HEK293 (cell line): ENCODE results near the gene AXIN1.

Experiments used
- BCL11A ChIP-seq: fragments of 450-650 bp; formaldehyde crosslinking; IDR thresholded peaks from 2 replicates; pipeline ENCODE4 v1.5.1; 2016; ENCODE audit warnings: low read depth, missing biosample characterization, missing genetic modification characterization
- GLIS1 ChIP-seq: fragments of 450-650 bp; formaldehyde crosslinking; IDR thresholded peaks from 2 replicates; pipeline ENCODE4 v1.5.1; 2016; ENCODE audit warnings: missing biosample characterization, missing genetic modification characterization
- IKZF3 ChIP-seq: fragments of 450-650 bp; IDR thresholded peaks from 2 replicates; pipeline ENCODE4 v1.5.0; 2018; ENCODE audit warnings: missing biosample characterization, mild to moderate bottlenecking, missing genetic modification characterization, moderate library complexity
- KLF16 ChIP-seq: fragments of 450-650 bp; formaldehyde crosslinking; IDR thresholded peaks from 2 replicates; pipeline ENCODE4 v1.5.1; 2017; ENCODE audit warnings: missing biosample characterization, missing genetic modification characterization
- KLF7 ChIP-seq: fragments of 450-650 bp; formaldehyde crosslinking; IDR thresholded peaks from 2 replicates; pipeline ENCODE4 v1.5.1; 2016; ENCODE audit warnings: missing biosample characterization, missing genetic modification characterization, borderline replicate concordance
- OSR2 ChIP-seq: fragments of 450-650 bp; formaldehyde crosslinking; IDR thresholded peaks from 2 replicates; pipeline ENCODE4 v1.5.1; 2016; ENCODE audit warnings: missing biosample characterization, missing genetic modification characterization
- PRDM1 ChIP-seq: fragments of 450-650 bp; formaldehyde crosslinking; IDR thresholded peaks from 2 replicates; pipeline ENCODE4; 2016; ENCODE audit warnings: missing biosample characterization, missing genetic modification characterization
- SP7 ChIP-seq: fragments of 450-650 bp; formaldehyde crosslinking; IDR thresholded peaks from 2 replicates; pipeline ENCODE4 v1.5.1; 2016; ENCODE audit warnings: missing biosample characterization, missing genetic modification characterization
- TRIM28 ChIP-seq: IDR thresholded peaks from 2 replicates; pipeline ENCODE4 v1.6.1; 2011; ENCODE audit warnings: low read length, control low read depth, borderline replicate concordance
- ZBTB8A ChIP-seq: fragments of 450-650 bp; formaldehyde crosslinking; IDR thresholded peaks from 2 replicates; pipeline ENCODE4 v1.5.1; 2016; ENCODE audit warnings: missing biosample characterization, missing genetic modification characterization
- ZFHX2 ChIP-seq: fragments of 450-650 bp; formaldehyde crosslinking; conservative IDR thresholded peaks from 2 replicates; pipeline ENCODE4 v1.5.1; 2016; ENCODE audit warnings: missing biosample characterization, missing genetic modification characterization
- ZFP3 ChIP-seq: fragments of 450-650 bp; formaldehyde crosslinking; IDR thresholded peaks from 2 replicates; pipeline ENCODE4 v1.5.1; 2016; ENCODE audit warnings: low read depth, missing biosample characterization, missing genetic modification characterization
- ZNF155 ChIP-seq: fragments of 450-650 bp; formaldehyde crosslinking; IDR thresholded peaks from 2 replicates; pipeline ENCODE4 v1.5.1; 2016; ENCODE audit warnings: missing biosample characterization, missing genetic modification characterization
- ZNF169 ChIP-seq: fragments of 450-650 bp; formaldehyde crosslinking; IDR thresholded peaks from 2 replicates; pipeline ENCODE4 v1.5.1; 2016; ENCODE audit warnings: missing biosample characterization, missing genetic modification characterization
- ZNF202 ChIP-seq: fragments of 450-650 bp; formaldehyde crosslinking; IDR thresholded peaks from 2 replicates; pipeline ENCODE4 v1.5.1; 2016; ENCODE audit warnings: missing biosample characterization, missing genetic modification characterization, borderline replicate concordance
- ZNF404 ChIP-seq: fragments of 450-650 bp; formaldehyde crosslinking; IDR thresholded peaks from 2 replicates; pipeline ENCODE4 v1.5.1; 2017; ENCODE audit warnings: missing biosample characterization, missing genetic modification characterization
- ZNF473 ChIP-seq: fragments of 450-650 bp; formaldehyde crosslinking; IDR thresholded peaks from 2 replicates; pipeline ENCODE4 v1.5.1; 2017; ENCODE audit warnings: missing biosample characterization, missing genetic modification characterization
- ZNF514 ChIP-seq: fragments of 450-650 bp; formaldehyde crosslinking; IDR thresholded peaks from 2 replicates; pipeline ENCODE4 v1.5.1; 2016; ENCODE audit warnings: missing biosample characterization, missing genetic modification characterization
- ZNF529 ChIP-seq: fragments of 450-650 bp; formaldehyde crosslinking; IDR thresholded peaks from 2 replicates; pipeline ENCODE4 v1.5.1; 2017; ENCODE audit warnings: missing genetic modification characterization, missing biosample characterization; ENCODE audit not compliant: insufficient replicate concordance
- ZSCAN23 ChIP-seq: fragments of 450-650 bp; formaldehyde crosslinking; IDR thresholded peaks from 2 replicates; pipeline ENCODE4 v1.5.1; 2016; ENCODE audit warnings: missing biosample characterization, missing genetic modification characterization
- TF ChIP-seq, protein P1 (sequence below): fragments of 450-650 bp; formaldehyde crosslinking; conservative IDR thresholded peaks from 2 replicates; pipeline ENCODE4 v1.5.1; 2016; ENCODE audit warnings: low read depth, missing biosample characterization, missing genetic modification characterization
- TF ChIP-seq, protein P2 (sequence below): fragments of 450-650 bp; formaldehyde crosslinking; IDR thresholded peaks from 2 replicates; pipeline ENCODE4; 2016; ENCODE audit warnings: missing biosample characterization, missing genetic modification characterization
- TF ChIP-seq, protein P3 (sequence below): fragments of 450-650 bp; formaldehyde crosslinking; IDR thresholded peaks from 2 replicates; pipeline ENCODE4 v1.5.1; 2016; ENCODE audit warnings: missing biosample characterization, missing genetic modification characterization
- TF ChIP-seq, protein P4 (sequence below): fragments of 450-650 bp; formaldehyde crosslinking; IDR thresholded peaks from 2 replicates; pipeline ENCODE4 v1.5.1; 2016; ENCODE audit warnings: missing biosample characterization, missing genetic modification characterization
- TF ChIP-seq, protein P5 (sequence below): fragments of 450-650 bp; formaldehyde crosslinking; IDR thresholded peaks from 2 replicates; pipeline ENCODE4 v1.5.1; 2016; ENCODE audit warnings: missing biosample characterization, missing genetic modification characterization
- TF ChIP-seq, protein P6 (sequence below): fragments of 450-650 bp; formaldehyde crosslinking; IDR thresholded peaks from 2 replicates; pipeline ENCODE4 v1.5.1; 2016; ENCODE audit warnings: missing biosample characterization, missing genetic modification characterization
- TF ChIP-seq, protein P7 (sequence below): fragments of 450-650 bp; formaldehyde crosslinking; IDR thresholded peaks from 2 replicates; pipeline ENCODE4 v1.5.1; 2017; ENCODE audit warnings: missing biosample characterization, missing genetic modification characterization
- TF ChIP-seq, protein P8 (sequence below): fragments of 450-650 bp; formaldehyde crosslinking; IDR thresholded peaks from 2 replicates; pipeline ENCODE4 v1.5.1; 2016; ENCODE audit warnings: missing biosample characterization, missing genetic modification characterization

The AXIN1 gene

DNA sequence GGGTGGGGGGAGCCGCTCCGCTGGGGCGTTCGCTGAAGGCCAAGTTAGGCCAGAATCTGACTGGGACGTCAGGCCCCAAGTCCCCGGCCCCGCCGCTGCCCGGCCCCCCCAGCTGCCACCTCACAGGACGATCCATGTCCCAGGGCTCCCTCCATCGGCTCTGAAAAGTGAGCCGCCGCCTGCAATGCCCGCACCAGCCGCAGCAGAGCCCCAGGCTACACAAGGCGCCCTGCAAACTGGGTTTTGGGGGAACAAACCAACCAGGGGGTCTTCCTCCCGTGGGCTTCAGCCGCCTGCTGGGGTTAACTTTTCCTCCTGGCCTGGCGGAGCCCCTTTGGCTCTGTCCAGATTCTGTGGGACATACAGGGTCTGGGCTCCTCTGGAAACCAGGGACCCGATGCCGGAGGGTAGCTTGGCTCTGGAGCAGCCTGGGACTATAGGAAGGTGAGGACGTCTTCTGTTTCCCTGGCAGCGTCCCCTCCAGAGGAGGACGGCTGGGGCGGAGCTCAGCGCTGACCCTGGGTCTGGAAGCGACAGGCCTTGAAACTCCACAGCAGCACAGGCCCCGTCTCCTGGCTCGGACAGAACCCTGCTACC, 45.3 kb upstream of the AXIN1 start (continued):
- TF ChIP-seq ZBTB8A (tag by site-specific recombination) = peak; percentile 60
- no peak for TF ChIP-seq TRIM28
- no peak for TF ChIP-seq ZNF473 (tag by site-specific recombination)
- TF ChIP-seq OSR2 = no peak
- no peak for TF ChIP-seq ZFP3 (tag by site-specific recombination)
- TF ChIP-seq, protein P1, sequence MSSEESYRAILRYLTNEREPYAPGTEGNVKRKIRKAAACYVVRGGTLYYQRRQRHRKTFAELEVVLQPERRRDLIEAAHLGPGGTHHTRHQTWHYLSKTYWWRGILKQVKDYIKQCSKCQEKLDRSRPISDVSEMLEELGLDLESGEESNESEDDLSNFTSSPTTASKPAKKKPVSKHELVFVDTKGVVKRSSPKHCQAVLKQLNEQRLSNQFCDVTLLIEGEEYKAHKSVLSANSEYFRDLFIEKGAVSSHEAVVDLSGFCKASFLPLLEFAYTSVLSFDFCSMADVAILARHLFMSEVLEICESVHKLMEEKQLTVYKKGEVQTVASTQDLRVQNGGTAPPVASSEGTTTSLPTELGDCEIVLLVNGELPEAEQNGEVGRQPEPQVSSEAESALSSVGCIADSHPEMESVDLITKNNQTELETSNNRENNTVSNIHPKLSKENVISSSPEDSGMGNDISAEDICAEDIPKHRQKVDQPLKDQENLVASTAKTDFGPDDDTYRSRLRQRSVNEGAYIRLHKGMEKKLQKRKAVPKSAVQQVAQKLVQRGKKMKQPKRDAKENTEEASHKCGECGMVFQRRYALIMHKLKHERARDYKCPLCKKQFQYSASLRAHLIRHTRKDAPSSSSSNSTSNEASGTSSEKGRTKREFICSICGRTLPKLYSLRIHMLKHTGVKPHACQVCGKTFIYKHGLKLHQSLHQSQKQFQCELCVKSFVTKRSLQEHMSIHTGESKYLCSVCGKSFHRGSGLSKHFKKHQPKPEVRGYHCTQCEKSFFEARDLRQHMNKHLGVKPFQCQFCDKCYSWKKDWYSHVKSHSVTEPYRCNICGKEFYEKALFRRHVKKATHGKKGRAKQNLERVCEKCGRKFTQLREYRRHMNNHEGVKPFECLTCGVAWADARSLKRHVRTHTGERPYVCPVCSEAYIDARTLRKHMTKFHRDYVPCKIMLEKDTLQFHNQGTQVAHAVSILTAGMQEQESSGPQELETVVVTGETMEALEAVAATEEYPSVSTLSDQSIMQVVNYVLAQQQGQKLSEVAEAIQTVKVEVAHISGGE = no peak
- TF ChIP-seq, protein P2, sequence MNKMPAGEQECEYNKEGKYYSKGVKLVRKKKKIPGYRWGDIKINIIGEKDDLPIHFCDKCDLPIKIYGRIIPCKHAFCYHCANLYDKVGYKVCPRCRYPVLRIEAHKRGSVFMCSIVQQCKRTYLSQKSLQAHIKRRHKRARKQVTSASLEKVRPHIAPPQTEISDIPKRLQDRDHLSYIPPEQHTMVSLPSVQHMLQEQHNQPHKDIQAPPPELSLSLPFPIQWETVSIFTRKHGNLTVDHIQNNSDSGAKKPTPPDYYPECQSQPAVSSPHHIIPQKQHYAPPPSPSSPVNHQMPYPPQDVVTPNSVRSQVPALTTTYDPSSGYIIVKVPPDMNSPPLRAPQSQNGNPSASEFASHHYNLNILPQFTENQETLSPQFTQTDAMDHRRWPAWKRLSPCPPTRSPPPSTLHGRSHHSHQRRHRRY = no peak
- TF ChIP-seq ZSCAN23 (tag by site-specific recombination) = no peak
- TF ChIP-seq ZNF404 = no peak
- TF ChIP-seq, protein P3, sequence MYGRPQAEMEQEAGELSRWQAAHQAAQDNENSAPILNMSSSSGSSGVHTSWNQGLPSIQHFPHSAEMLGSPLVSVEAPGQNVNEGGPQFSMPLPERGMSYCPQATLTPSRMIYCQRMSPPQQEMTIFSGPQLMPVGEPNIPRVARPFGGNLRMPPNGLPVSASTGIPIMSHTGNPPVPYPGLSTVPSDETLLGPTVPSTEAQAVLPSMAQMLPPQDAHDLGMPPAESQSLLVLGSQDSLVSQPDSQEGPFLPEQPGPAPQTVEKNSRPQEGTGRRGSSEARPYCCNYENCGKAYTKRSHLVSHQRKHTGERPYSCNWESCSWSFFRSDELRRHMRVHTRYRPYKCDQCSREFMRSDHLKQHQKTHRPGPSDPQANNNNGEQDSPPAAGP (tag by site-specific recombination) = no peak
- TF ChIP-seq, protein P4, sequence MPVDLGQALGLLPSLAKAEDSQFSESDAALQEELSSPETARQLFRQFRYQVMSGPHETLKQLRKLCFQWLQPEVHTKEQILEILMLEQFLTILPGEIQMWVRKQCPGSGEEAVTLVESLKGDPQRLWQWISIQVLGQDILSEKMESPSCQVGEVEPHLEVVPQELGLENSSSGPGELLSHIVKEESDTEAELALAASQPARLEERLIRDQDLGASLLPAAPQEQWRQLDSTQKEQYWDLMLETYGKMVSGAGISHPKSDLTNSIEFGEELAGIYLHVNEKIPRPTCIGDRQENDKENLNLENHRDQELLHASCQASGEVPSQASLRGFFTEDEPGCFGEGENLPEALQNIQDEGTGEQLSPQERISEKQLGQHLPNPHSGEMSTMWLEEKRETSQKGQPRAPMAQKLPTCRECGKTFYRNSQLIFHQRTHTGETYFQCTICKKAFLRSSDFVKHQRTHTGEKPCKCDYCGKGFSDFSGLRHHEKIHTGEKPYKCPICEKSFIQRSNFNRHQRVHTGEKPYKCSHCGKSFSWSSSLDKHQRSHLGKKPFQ (tag by site-specific recombination) = no peak
- no peak for TF ChIP-seq KLF7
- TF ChIP-seq ZNF529 (tag by site-specific recombination) = no peak
- no peak for TF ChIP-seq ZFHX2 (tag by site-specific recombination)
- no peak for TF ChIP-seq SP7 (tag by site-specific recombination)
- TF ChIP-seq, protein P5, sequence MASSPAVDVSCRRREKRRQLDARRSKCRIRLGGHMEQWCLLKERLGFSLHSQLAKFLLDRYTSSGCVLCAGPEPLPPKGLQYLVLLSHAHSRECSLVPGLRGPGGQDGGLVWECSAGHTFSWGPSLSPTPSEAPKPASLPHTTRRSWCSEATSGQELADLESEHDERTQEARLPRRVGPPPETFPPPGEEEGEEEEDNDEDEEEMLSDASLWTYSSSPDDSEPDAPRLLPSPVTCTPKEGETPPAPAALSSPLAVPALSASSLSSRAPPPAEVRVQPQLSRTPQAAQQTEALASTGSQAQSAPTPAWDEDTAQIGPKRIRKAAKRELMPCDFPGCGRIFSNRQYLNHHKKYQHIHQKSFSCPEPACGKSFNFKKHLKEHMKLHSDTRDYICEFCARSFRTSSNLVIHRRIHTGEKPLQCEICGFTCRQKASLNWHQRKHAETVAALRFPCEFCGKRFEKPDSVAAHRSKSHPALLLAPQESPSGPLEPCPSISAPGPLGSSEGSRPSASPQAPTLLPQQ = no peak
- TF ChIP-seq, protein P6, sequence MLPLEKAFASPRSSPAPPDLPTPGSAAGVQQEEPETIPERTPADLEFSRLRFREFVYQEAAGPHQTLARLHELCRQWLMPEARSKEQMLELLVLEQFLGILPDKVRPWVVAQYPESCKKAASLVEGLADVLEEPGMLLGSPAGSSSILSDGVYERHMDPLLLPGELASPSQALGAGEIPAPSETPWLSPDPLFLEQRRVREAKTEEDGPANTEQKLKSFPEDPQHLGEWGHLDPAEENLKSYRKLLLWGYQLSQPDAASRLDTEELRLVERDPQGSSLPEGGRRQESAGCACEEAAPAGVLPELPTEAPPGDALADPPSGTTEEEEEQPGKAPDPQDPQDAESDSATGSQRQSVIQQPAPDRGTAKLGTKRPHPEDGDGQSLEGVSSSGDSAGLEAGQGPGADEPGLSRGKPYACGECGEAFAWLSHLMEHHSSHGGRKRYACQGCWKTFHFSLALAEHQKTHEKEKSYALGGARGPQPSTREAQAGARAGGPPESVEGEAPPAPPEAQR (tag by site-specific recombination) = no peak
- TF ChIP-seq KLF16 (tag by site-specific recombination) = 0 out of 2 replicates have a peak, but pooled peaks have one; percentile 17
- TF ChIP-seq, protein P7, sequence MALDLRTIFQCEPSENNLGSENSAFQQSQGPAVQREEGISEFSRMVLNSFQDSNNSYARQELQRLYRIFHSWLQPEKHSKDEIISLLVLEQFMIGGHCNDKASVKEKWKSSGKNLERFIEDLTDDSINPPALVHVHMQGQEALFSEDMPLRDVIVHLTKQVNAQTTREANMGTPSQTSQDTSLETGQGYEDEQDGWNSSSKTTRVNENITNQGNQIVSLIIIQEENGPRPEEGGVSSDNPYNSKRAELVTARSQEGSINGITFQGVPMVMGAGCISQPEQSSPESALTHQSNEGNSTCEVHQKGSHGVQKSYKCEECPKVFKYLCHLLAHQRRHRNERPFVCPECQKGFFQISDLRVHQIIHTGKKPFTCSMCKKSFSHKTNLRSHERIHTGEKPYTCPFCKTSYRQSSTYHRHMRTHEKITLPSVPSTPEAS (tag by site-specific recombination) = no peak
- TF ChIP-seq IKZF3 (tag by site-specific recombination) = peak; percentile 59; the same call in 1 of the 2 replicates
- TF ChIP-seq ZNF169 = no peak
- TF ChIP-seq, protein P8, sequence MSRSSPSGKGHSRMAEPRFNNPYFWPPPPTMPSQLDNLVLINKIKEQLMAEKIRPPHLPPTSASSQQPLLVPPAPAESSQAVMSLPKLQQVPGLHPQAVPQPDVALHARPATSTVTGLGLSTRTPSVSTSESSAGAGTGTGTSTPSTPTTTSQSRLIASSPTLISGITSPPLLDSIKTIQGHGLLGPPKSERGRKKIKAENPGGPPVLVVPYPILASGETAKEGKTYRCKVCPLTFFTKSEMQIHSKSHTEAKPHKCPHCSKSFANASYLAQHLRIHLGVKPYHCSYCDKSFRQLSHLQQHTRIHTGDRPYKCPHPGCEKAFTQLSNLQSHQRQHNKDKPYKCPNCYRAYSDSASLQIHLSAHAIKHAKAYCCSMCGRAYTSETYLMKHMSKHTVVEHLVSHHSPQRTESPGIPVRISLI (tag by site-specific recombination) = no peak
- no peak for TF ChIP-seq ZNF202 (tag by site-specific recombination)
- TF ChIP-seq PRDM1 (tag by site-specific recombination) = no peak
- no peak for TF ChIP-seq ZNF155 (tag by site-specific recombination)
- TF ChIP-seq ZNF514 (tag by site-specific recombination) = no peak
- no peak for TF ChIP-seq BCL11A (tag by site-specific recombination)
- peak; percentile 41; the same call in 1 of the 2 replicates for TF ChIP-seq GLIS1 (tag by site-specific recombination)
